Activated CD4-positive, CD25-positive, alpha-beta regulatory T cell (primary cell): Measurements from ENCODE around the gene MRPL44.
A peak's percentile ranks its signal among the peaks of the same experiment; 100 is the strongest.

Source experiments
- DNase-seq, 4 experiments: peaks; one replicate each; lab custom pipeline; 2025; lab: John Stamatoyannopoulos, UW

Gene MRPL44

DNA sequence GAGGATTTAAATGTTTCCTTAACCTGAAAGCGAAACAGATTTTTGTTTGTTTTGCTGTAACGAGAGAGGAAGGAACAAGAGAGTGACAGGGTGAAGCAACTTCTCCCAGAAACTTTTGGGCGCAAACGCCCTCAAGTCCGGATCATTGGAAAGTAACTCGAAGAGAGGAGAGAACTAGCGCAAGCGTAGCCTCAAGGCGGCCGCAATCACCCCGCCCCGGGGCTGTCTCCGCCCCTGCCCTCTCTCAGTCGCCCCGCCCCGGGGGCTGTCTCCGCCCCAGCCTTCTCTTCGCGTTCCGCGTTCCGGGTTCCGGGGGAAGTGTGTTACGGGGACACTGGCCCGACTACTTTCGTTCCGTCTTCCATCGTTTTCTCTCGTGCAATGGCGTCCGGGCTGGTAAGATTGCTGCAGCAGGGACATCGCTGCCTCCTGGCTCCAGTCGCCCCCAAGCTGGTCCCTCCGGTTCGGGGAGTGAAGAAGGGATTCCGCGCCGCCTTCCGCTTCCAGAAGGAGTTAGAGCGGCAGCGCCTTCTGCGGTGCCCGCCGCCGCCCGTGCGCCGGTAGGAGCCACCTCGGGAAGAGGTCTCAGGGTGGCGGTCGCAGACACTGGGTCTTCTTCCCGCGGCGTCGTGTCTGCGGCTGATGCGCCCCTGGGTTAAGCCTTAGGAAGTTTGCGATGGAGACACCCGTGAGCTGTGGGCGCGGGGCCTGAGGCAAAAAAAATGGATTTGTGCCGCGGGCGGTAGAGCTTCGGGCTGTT is at the start of gene MRPL44:
Gene MRPL44, plus strand, starts transcription at position 372 of the 760 bp plus-strand sequence. Its CDS starts 10 bp downstream, at position 382.
- DNase-seq = peak; percentile 94 to 95 (median 94)

DNA sequence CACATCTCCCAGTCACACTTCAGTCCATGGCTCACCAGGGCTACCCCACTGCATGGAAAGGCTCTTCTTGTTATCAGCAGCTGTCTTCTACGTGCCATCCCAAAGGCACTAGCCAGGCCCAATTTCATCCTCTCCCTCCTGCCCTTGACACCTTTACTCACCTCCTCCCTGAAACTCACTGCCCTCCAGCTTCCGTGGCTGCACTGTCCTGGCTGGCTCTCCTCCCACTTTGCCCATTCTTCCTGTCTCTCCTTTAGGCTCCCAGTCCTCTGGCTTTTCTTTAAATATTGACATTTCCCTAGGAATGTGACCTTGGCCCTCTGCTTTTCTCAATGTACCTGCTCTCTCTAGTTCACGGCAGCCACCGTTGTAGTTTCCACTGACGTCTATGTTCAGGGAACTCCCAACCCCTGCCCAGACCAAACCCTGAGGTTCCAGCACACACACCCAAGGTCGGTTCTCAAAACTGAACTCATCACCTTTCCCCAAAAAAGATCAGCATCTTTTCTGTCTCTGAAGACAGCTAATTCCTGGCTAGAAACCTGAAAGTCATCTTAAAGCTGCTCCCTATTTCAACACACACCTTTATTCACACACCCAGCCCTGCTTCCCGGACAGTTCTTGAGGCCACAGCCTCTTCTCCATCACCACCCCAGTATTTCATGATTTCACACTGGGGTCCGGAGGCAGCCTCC is 48.8 kb upstream of the MRPL44 start:
- DNase-seq = no peak

- DNase-seq = no peak
Observed at GRCh38 chr2:223909001-223909741, 48.1 kb upstream of the MRPL44 start.

- DNase-seq = no peak
Observed at GRCh38 chr2:223914324-223914723, 42.9 kb upstream of the MRPL44 start.

DNA sequence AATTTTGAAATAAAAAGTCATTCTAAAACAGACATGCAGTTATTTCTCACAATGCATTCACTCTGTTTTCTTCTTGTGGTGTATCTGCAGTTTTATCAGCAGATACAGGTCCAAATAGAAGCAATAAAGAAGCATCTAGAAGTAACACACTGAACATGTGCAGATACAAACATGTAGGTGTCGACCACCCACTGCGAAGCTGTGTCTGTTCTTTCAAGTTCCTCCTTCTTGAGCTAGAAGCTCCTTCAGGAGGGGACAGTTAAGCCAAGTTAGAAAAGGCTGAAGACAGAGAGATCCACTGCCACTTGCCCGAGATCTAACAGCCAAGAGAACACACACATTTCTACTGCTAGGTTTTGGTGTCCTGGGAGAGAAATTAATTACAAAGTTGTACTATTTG is 42.2 kb upstream of the MRPL44 start:
- DNase-seq = no peak

DNA sequence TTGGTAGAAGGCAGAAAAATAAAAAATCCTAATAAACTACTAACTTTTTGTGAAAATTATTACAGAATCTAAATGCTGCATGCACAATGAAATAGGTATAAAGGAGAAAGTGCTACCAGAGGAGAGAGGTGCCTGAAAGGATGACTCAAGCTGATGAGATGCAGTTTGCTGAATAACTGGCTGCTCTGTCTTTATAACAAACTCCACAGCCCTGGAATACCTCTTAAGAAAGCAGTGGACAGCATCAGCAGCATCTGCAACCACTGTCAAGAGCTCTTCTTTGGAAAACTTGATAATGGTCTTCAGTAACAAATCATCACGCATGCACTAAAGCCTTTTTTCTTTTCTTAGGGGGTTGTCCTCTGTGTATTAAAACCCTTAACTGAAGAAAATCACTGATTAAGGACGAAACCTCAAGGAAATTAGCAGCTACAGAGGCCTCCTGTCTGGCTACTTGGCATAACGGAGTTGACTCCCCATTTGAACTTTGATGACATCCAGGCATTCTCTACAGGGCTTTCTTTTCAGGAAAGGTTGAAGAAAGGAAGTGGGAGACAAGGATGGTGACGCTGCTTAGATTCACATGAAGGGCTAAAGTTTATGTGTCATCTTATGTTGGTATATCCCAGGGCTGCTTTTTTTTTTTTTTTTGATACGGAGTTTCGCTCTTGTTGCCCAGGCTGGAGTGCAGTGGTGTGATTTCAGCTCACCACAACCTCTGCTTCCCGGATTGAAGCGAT is 40.9 kb upstream of the MRPL44 start:
- no peak for DNase-seq

GRCh38 chr2:223918671-223919134 is 38.6 kb upstream of the MRPL44 start:
- no peak for DNase-seq

DNA sequence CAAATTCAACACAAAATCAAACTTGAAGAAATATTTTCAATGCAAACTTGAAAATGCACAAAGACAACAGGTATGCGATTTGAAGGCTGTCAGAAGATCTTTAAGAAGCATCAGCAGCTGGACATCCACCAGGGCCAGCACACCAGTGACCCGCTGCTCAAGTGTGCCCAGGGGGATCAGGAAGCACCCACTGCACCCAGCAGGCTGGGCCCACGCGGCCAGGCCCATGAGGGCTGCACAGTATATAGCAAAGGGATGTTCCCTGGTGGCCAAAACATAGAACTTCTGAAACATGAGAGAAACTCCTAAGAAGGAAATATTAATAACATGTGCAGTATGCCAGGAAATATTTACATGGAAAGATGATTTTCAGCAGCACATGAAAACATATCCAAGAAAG is 37.2 kb upstream of the MRPL44 start:
- no peak for DNase-seq

- DNase-seq = no peak
Observed at GRCh38 chr2:223921204-223921603, 36.1 kb upstream of the MRPL44 start.

DNA sequence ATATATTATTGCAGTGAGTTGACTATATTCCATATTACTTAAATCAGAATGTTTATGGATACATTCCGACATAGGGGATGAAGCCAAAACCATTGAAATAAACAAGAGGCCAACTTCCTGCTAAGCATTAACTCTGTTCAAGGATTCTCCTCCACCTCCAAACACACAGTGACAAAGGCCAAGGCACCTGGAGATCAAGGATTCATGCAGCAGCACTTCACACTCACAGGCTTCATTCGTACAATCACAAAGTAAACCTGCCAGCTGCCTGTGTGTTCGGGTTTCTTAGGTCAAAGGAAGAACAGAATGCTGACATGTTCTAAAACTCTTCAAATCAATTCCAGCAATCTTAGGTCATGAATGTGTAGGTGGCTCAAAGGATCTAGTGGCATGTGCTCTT is 35.0 kb upstream of the MRPL44 start:
- DNase-seq = no peak

GRCh38 chr2:223923976-223924375 is 33.3 kb upstream of the MRPL44 start:
- no peak for DNase-seq

DNA sequence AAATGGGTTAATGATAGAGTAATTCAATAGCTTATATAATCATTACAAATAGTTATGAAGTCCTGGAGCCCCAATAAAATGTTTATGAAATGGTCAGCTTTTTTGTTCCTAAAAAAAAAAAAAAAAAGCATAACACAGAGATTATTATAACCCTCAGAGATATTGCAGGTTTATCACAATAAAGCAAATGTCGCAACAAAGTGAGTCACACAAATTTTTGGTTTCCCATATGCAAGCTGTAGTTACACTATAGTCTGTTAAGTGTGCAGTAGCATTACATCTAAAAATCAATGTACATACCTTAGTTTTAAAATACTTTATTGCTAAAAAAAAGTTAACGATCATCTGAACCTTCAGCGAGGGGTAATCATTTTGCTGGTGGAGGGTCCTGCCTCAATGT is 32.2 kb upstream of the MRPL44 start:
- DNase-seq = no peak

- DNase-seq = no peak
Observed at GRCh38 chr2:223928113-223929006, 28.9 kb upstream of the MRPL44 start.

- no peak for DNase-seq
Observed at GRCh38 chr2:223929571-223930102, 27.6 kb upstream of the MRPL44 start.

DNA sequence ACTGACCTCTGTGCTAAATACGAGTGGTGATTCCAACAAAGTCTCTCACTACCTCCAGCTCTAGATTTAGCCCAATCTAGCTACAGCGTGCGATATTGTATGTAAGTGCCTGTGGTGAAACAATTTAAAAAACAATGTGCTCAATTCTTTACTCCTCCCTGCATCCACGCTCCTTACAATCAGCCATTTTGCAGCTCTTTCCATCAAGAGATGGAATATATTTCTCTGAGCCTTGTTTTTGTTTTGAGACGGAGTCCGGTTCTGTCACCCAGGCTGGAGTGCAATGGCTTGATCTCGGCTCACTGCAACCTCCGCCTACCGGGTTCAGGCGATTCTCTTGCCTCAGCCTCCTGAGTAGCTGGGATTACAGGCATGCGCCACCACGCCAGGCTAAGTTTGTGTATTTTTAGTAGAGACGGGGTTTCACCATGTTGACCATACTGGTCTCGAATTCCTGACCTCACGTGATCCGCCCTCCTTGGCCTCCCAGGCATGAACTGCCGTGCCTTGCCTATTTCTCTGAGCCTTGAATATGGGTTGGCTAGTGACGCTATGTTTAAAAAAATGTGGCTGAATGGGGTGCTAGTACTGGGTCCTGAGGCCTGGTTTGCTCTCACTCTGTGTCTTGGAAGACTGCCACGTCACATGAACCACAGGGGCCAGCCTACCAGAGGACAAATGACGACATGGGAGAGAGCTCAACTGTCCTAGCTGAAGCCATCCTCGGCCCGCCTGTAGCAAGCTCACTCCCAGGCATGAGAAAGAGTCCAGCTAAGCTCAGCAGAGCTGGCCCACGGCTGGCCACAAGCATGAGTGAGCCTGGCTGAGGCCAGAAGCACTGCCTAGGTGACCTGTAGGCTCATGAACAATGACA is 26.9 kb upstream of the MRPL44 start:
- no peak for DNase-seq

- DNase-seq = no peak
Observed at GRCh38 chr2:223932816-223933800, 24.2 kb upstream of the MRPL44 start.

DNA sequence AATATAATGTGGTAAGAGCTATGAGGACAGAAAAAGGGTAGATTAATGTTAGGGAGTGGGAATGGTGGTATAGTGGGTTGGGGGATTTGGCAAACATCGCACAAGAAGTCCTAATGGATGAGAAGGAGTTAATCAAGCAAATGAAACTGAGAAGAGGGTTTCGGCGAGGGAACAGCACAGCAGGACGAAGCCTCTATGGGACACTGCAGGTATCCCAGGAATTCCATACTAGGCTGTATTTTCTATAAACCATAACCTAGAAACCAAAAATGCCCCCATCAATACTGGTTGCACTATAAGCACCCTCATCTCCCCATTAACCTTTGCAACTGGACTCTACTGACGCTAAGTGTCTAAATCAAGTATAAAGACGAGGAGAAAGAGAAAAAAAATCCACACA is 22.4 kb upstream of the MRPL44 start:
- DNase-seq = no peak

- DNase-seq = no peak
Observed at GRCh38 chr2:223935459-223936125, 21.7 kb upstream of the MRPL44 start.
